GM12864 (cell line): ENCODE results near the gene ZNF598.

Source experiments
- DNase-seq: peaks from one replicate; pipeline ENCODE4 v3.0.0-alpha.2; 2011; ENCODE audit warnings: low read depth
- H3K4me3 ChIP-seq: 2 replicates; pipeline ENCODE4 v1.5.1; 2011; ENCODE audit warnings: mild to moderate bottlenecking, low read depth, low read length, control low read depth
- CTCF ChIP-seq: IDR thresholded peaks from 2 replicates; pipeline ENCODE4 v1.5.1; 2011; ENCODE audit warnings: low read depth, mild to moderate bottlenecking, moderate library complexity, low read length, control low read depth, inconsistent platforms; ENCODE audit errors: missing control alignments

Gene ZNF598

GRCh38 chr16:1999866-2000514 is 9.6 kb downstream of the ZNF598 start:
- DNase-seq = no peak
- TF ChIP-seq CTCF = no peak
- no peak overlapping the region for H3K4me3 ChIP-seq

GRCh38 chr16:1998852-1999801 is 10.5 kb downstream of the ZNF598 start:
- DNase-seq = no peak
- no peak for TF ChIP-seq CTCF
- H3K4me3 ChIP-seq = no peak overlapping the region

GRCh38 chr16:1998360-1998835 is 11.2 kb downstream of the ZNF598 start:
- H3K4me3 ChIP-seq = no peak overlapping the region
- DNase-seq = no peak
- no peak for TF ChIP-seq CTCF

GRCh38 chr16:1997494-1998359 is 11.9 kb downstream of the ZNF598 start:
- no peak for TF ChIP-seq CTCF
- H3K4me3 ChIP-seq = no peak overlapping the region
- DNase-seq = no peak

- no peak for TF ChIP-seq CTCF
- no peak for DNase-seq
- H3K4me3 ChIP-seq = no peak overlapping the region
Measured at GRCh38 chr16:1993731-1994131, 15.9 kb downstream of the ZNF598 start.

- H3K4me3 ChIP-seq = no peak overlapping the region
- no peak for DNase-seq
- TF ChIP-seq CTCF = no peak
Measured at GRCh38 chr16:1992704-1993317, 16.8 kb downstream of the ZNF598 start.
